ENCODE data around the gene L2HGDH.
A peak's percentile ranks its signal among the peaks of the same experiment; 100 is the strongest.
"Not testable (repeated sequence)": the region's sequence is repeated elsewhere in the genome, so short reads cannot be mapped to it uniquely, and the experiment has no call there.

Gene L2HGDH

DNA sequence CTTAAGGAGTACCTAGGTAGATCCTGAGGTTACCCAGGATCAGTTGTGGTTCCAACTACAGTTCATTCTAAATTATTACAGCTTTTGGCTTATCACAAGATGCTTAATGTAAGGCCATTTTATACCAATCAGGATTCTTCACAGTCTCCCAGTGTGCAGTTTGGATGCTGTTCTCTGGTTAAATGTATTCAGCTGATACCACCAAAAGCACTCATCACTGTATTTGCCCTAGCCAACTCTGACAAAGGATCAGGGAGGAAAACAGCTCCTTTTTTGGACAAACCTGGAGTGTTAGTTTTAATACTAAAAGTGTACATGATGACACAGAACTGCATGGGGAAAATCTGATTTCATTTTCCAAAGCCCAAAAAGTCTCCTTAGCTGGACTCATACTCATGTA, 19.6 kb upstream of the L2HGDH start:
- Mint-ChIP-seq H3K36me3 (ENCODE audit: low read depth) (peaks cover 26% of the 10 kb centered on the region), H3K27ac (no peak overlapping the region), H3K27me3 (ENCODE audit: low read depth) (no peaks in the 10 kb centered on the region), H3K9me3 (no peaks in the 10 kb centered on the region), H3K4me1 (ENCODE audit: low read depth) (peaks cover 10% of the 10 kb centered on the region), H3K4me3 (no peak overlapping the region)
- no peak for DNase-seq (ENCODE audit: low spot score)

- H3K27ac Mint-ChIP-seq = no peak overlapping the region
- H3K27me3 Mint-ChIP-seq (ENCODE audit: low read depth) = no peaks in the 10 kb centered on the region
- H3K4me1 Mint-ChIP-seq (ENCODE audit: low read depth) = peaks cover 14% of the 10 kb centered on the region
- peaks cover 22% of the 10 kb centered on the region for H3K36me3 Mint-ChIP-seq (ENCODE audit: low read depth)
- peak; percentile 79 for DNase-seq (ENCODE audit: low spot score)
- no peak overlapping the region for H3K4me3 Mint-ChIP-seq
- no peaks in the 10 kb centered on the region for H3K9me3 Mint-ChIP-seq
These were observed 9.1 kb upstream of the L2HGDH start for GRCh38 chr14:50321009-50321660.

DNA sequence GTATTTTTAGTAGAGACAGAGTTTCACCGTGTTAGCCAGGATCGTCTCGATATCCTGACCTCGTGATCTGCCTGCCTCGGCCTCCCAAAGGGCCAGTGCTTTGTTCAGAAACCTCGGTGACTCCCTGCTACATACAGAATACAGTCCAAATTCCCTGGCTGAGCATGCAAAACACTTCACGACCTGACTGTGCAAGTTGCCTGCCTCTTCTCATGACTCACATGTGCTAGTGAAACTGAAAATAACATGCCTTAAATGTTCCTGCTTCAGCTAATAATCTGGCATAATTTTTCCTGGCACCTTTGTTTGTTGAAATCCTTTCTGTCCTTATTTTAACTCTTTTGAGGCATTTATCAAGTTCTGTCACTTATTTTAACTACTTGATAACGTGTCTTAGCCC, 8.3 kb upstream of the L2HGDH start:
- Mint-ChIP-seq H3K4me3 (no peak overlapping the region), H3K4me1 (ENCODE audit: low read depth) (peaks cover 16% of the 10 kb centered on the region), H3K27ac (no peak overlapping the region), H3K36me3 (ENCODE audit: low read depth) (peaks cover 20% of the 10 kb centered on the region), H3K9me3 (no peaks in the 10 kb centered on the region), H3K27me3 (ENCODE audit: low read depth) (no peaks in the 10 kb centered on the region)
- no peak for DNase-seq (ENCODE audit: low spot score)

DNA sequence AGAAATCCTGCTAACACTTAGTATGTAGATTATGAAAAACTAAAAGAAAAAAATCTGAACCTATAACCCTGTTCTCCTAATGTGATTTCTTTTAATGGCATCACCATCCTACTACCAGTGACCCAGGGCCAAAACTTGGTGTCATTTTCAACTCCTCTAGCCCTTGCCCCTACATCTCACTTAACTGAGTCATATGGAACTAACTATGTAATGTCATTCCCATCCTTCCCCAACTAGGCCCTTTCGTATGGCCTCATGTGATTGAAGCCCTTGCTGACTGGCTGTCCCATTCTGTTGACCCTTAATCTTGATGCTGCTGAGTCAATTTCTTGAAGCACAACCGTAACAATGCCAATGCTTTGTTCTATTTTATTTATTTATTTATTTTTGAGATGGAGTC, 7.7 kb upstream of the L2HGDH start:
- no peak overlapping the region for H3K27ac Mint-ChIP-seq
- peaks cover 17% of the 10 kb centered on the region for H3K36me3 Mint-ChIP-seq (ENCODE audit: low read depth)

GRCh38 chr14:50319293-50319692, 7.3 kb upstream of the L2HGDH start:
- peaks cover 18% of the 10 kb centered on the region for H3K36me3 Mint-ChIP-seq (ENCODE audit: low read depth)
- H3K4me3 Mint-ChIP-seq = no peak overlapping the region
- H3K27me3 Mint-ChIP-seq (ENCODE audit: low read depth) = no peaks in the 10 kb centered on the region
- H3K9me3 Mint-ChIP-seq = peaks cover 2% of the 10 kb centered on the region
- H3K27ac Mint-ChIP-seq = no peak overlapping the region
- no peak for DNase-seq (ENCODE audit: low spot score)
- peaks cover 17% of the 10 kb centered on the region for H3K4me1 Mint-ChIP-seq (ENCODE audit: low read depth)

More for the DNA sequence above, 7.7 kb upstream of the L2HGDH start:
- DNase-seq (ENCODE audit: low spot score) = no peak
- no peaks in the 10 kb centered on the region for H3K9me3 Mint-ChIP-seq
- H3K4me1 Mint-ChIP-seq (ENCODE audit: low read depth) = peaks cover 16% of the 10 kb centered on the region
- H3K4me3 Mint-ChIP-seq = no peak overlapping the region
- no peaks in the 10 kb centered on the region for H3K27me3 Mint-ChIP-seq (ENCODE audit: low read depth)

DNA sequence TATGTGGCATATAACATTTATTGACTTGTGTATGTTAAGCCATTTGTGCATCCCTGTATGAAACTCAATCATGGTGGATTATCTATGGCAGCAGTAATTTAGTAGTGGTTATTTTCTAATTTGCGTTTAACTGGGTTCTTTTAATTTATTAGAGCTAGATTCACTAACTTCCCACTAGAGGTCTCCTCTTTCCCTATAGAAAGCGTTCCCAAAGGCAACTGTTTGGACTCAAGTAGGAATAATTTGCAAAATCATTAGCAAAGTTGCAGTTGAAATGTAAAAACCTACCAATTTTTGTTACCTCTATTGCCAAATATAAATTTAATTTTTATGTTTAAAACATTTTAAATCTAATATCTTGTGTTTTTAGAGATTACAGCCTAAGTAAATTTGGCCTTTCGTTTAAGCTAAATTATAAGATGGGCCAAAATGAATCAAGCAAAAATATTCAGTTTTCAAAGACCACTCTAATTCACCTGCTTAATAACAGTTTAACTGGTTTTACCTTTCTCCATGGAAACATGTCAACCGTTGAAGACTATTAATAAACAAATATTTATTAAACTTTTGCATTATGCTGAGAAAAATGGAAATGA, 6.1 kb upstream of the L2HGDH start:
- peaks cover 22% of the 10 kb centered on the region for H3K36me3 Mint-ChIP-seq (ENCODE audit: low read depth)
- no peak overlapping the region for H3K27ac Mint-ChIP-seq
- peaks cover 11% of the 10 kb centered on the region for H3K9me3 Mint-ChIP-seq
- H3K4me1 Mint-ChIP-seq (ENCODE audit: low read depth) = peaks cover 26% of the 10 kb centered on the region
- H3K4me3 Mint-ChIP-seq = no peak overlapping the region
- no peak for DNase-seq (ENCODE audit: low spot score)
- H3K27me3 Mint-ChIP-seq (ENCODE audit: low read depth) = no peaks in the 10 kb centered on the region

- H3K27ac Mint-ChIP-seq; DNase-seq (ENCODE audit: low spot score): not testable (repeated sequence)
- H3K4me1 Mint-ChIP-seq (ENCODE audit: low read depth) = peaks cover 32% of the 10 kb centered on the region
These were observed 2.1 kb upstream of the L2HGDH start for GRCh38 chr14:50314098-50314497.

GRCh38 chr14:50312734-50313054, 665 bp upstream of the L2HGDH start:
- no peaks in the 10 kb centered on the region for H3K27me3 Mint-ChIP-seq (ENCODE audit: low read depth)
- DNase-seq (ENCODE audit: low spot score) = no peak
- peak overlapping the region; percentile 95 for H3K4me3 Mint-ChIP-seq
- H3K36me3 Mint-ChIP-seq (ENCODE audit: low read depth) = peaks cover 28% of the 10 kb centered on the region
- peaks cover 38% of the 10 kb centered on the region for H3K4me1 Mint-ChIP-seq (ENCODE audit: low read depth)
- peaks cover 11% of the 10 kb centered on the region for H3K9me3 Mint-ChIP-seq
- peak overlapping the region; percentile 98 for H3K27ac Mint-ChIP-seq

More at GRCh38 chr14:50314098-50314497, 2.1 kb upstream of the L2HGDH start:
- not testable (repeated sequence) for H3K27me3 Mint-ChIP-seq (ENCODE audit: low read depth)
- Mint-ChIP-seq H3K9me3 (peaks cover 11% of the 10 kb centered on the region), H3K4me3 (peak overlapping the region; percentile 95), H3K36me3 (ENCODE audit: low read depth) (peaks cover 25% of the 10 kb centered on the region)

GRCh38 chr14:50311337-50311971, 575 bp downstream of the L2HGDH start:
- no peak for DNase-seq (ENCODE audit: low spot score)
- peak overlapping the region; percentile 95 for H3K4me3 Mint-ChIP-seq
- H3K27me3 Mint-ChIP-seq (ENCODE audit: low read depth) = no peaks in the 10 kb centered on the region
- peaks cover 25% of the 10 kb centered on the region for H3K36me3 Mint-ChIP-seq (ENCODE audit: low read depth)
- H3K4me1 Mint-ChIP-seq (ENCODE audit: low read depth) = peaks cover 36% of the 10 kb centered on the region
- H3K27ac Mint-ChIP-seq = peak overlapping the region; percentile 98
- peaks cover 11% of the 10 kb centered on the region for H3K9me3 Mint-ChIP-seq

GRCh38 chr14:50310445-50310844, 1.6 kb downstream of the L2HGDH start:
- H3K36me3 Mint-ChIP-seq (ENCODE audit: low read depth) = peaks cover 22% of the 10 kb centered on the region
- DNase-seq (ENCODE audit: low spot score) = no peak
- H3K4me1 Mint-ChIP-seq (ENCODE audit: low read depth) = peaks cover 31% of the 10 kb centered on the region
- no peaks in the 10 kb centered on the region for H3K27me3 Mint-ChIP-seq (ENCODE audit: low read depth)
- H3K9me3 Mint-ChIP-seq = peaks cover 11% of the 10 kb centered on the region
- peak overlapping the region; percentile 95 for H3K4me3 Mint-ChIP-seq
- H3K27ac Mint-ChIP-seq = no peak overlapping the region

- no peak for DNase-seq (ENCODE audit: low spot score)
- H3K27me3 Mint-ChIP-seq (ENCODE audit: low read depth) = no peaks in the 10 kb centered on the region
- H3K36me3 Mint-ChIP-seq (ENCODE audit: low read depth) = peaks cover 12% of the 10 kb centered on the region
- no peak overlapping the region for H3K27ac Mint-ChIP-seq
- H3K4me1 Mint-ChIP-seq (ENCODE audit: low read depth) = peaks cover 24% of the 10 kb centered on the region
- H3K9me3 Mint-ChIP-seq = peaks cover under 1% of the 10 kb centered on the region
- no peak overlapping the region for H3K4me3 Mint-ChIP-seq
These were observed 3.6 kb downstream of the L2HGDH start for GRCh38 chr14:50308363-50308915.

- H3K4me1 Mint-ChIP-seq (ENCODE audit: low read depth) = peaks cover 6% of the 10 kb centered on the region
- peaks cover 21% of the 10 kb centered on the region for H3K36me3 Mint-ChIP-seq (ENCODE audit: low read depth)
- H3K9me3 Mint-ChIP-seq = no peaks in the 10 kb centered on the region
- H3K27me3 Mint-ChIP-seq (ENCODE audit: low read depth) = no peaks in the 10 kb centered on the region
- H3K4me3 Mint-ChIP-seq = no peak overlapping the region
- no peak for DNase-seq (ENCODE audit: low spot score)
- no peak overlapping the region for H3K27ac Mint-ChIP-seq
These were observed 8.1 kb downstream of the L2HGDH start for GRCh38 chr14:50303744-50304471.

DNA sequence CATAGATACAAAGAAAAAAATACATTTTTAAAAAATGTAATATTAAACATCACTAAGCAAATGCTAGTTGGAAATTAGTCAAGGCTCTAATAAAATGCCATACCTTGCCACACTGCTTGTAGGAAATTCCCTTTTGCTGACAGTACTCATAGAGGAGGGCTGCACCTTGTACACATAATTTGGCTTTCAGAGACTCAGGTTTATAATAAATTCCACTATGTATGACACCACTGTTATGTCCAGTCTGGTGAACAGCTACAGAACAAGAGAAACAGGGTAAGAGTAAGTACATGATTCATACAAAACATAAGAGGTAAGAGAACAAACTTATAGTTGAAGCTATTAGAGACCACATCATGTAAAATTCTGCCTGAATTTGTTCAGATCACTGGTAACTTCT, 10.1 kb downstream of the L2HGDH start:
- Mint-ChIP-seq H3K4me3 (no peak overlapping the region), H3K27me3 (ENCODE audit: low read depth) (no peaks in the 10 kb centered on the region), H3K4me1 (ENCODE audit: low read depth) (peaks cover 7% of the 10 kb centered on the region), H3K36me3 (ENCODE audit: low read depth) (peaks cover 32% of the 10 kb centered on the region), H3K27ac (no peak overlapping the region), H3K9me3 (no peaks in the 10 kb centered on the region)
- no peak for DNase-seq (ENCODE audit: low spot score)

- H3K9me3 Mint-ChIP-seq = no peaks in the 10 kb centered on the region
- no peaks in the 10 kb centered on the region for H3K27me3 Mint-ChIP-seq (ENCODE audit: low read depth)
- H3K4me3 Mint-ChIP-seq = no peak overlapping the region
- H3K27ac Mint-ChIP-seq = no peak overlapping the region
- no peak for DNase-seq (ENCODE audit: low spot score)
- peaks cover 7% of the 10 kb centered on the region for H3K4me1 Mint-ChIP-seq (ENCODE audit: low read depth)
- H3K36me3 Mint-ChIP-seq (ENCODE audit: low read depth) = peaks cover 30% of the 10 kb centered on the region
These were observed 12.4 kb downstream of the L2HGDH start for GRCh38 chr14:50299585-50299984.

All from T-helper 2 cell treated with Interferon-gamma antibody and Interleukin-4, amounts not matched to agents 5 μg/mL and 100 μg/mL, for 36 hours (primary cell).